Activated CD4-positive, alpha-beta T cell treated with anti-CD3 and anti-CD28 coated beads, Interleukin-2, Interleukin-4, amounts not matched to agents 100 ng/mL and 50 ng/mL, durations not matched to agents 16 hours and 8 hours (primary cell): ENCODE results near the gene ATRAID.
"Not testable (repeated sequence)": the region's sequence is repeated elsewhere in the genome, so short reads cannot be mapped to it uniquely, and the experiment has no call there.

Experiments used
- DNase-seq: peaks from one replicate; pipeline ENCODE4 v3.0.0-alpha.2; 2020; ENCODE audit warnings: low spot score

Gene ATRAID

GRCh38 chr2:27194538-27195354, 17.1 kb upstream of the ATRAID start:
- no peak for DNase-seq

GRCh38 chr2:27195799-27196198, 16.0 kb upstream of the ATRAID start:
- not testable (repeated sequence) for DNase-seq

- DNase-seq: not testable (repeated sequence)
These were observed 13.8 kb upstream of the ATRAID start for GRCh38 chr2:27198068-27198467.

GRCh38 chr2:27198627-27199026, 13.2 kb upstream of the ATRAID start:
- DNase-seq: no peak

GRCh38 chr2:27199241-27199640, 12.6 kb upstream of the ATRAID start:
- no peak for DNase-seq

GRCh38 chr2:27201675-27202074, 10.2 kb upstream of the ATRAID start:
- no peak for DNase-seq

- no peak for DNase-seq
These were observed 9.0 kb upstream of the ATRAID start for GRCh38 chr2:27202854-27203253.

- DNase-seq: no peak
These were observed 8.1 kb upstream of the ATRAID start for GRCh38 chr2:27203741-27204140.

GRCh38 chr2:27204566-27204965, 7.3 kb upstream of the ATRAID start:
- DNase-seq: no peak

- DNase-seq: no peak
These were observed 6.6 kb upstream of the ATRAID start for GRCh38 chr2:27205206-27205605.

GRCh38 chr2:27206346-27206745, 5.5 kb upstream of the ATRAID start:
- DNase-seq: no peak

- no peak for DNase-seq
These were observed 3.3 kb upstream of the ATRAID start for GRCh38 chr2:27208486-27209050.

GRCh38 chr2:27209621-27210401, 2.0 kb upstream of the ATRAID start:
- no peak for DNase-seq

GRCh38 chr2:27211241-27211942, 449 bp upstream of the ATRAID start:
- DNase-seq: peak; percentile 7

GRCh38 chr2:27212626-27213471, 1.0 kb downstream of the ATRAID start:
- peak; percentile 35 for DNase-seq

- no peak for DNase-seq
These were observed 3.1 kb downstream of the ATRAID start for GRCh38 chr2:27214941-27215340.

- DNase-seq: no peak
These were observed 4.7 kb downstream of the ATRAID start for GRCh38 chr2:27216416-27217137.

- peak; percentile 91 for DNase-seq
These were observed 5.6 kb downstream of the ATRAID start, which contains the start of gene CAD for GRCh38 chr2:27217173-27218121. Gene CAD (plus strand): TSS chr2:27217369. CDS start chr2:27217552, 183 bp downstream.

GRCh38 chr2:27218614-27219013, 6.8 kb downstream of the ATRAID start:
- no peak for DNase-seq
